GM21619 (cell line): ENCODE measurements around the gene ZNF490.

Source experiments
- ATAC-seq: cut with Tn5 transposase; IDR thresholded peaks from one replicate; pipeline ENCODE4 v1.9.1; 2021; ENCODE audit not compliant: unreplicated experiment

Gene ZNF490

DNA sequence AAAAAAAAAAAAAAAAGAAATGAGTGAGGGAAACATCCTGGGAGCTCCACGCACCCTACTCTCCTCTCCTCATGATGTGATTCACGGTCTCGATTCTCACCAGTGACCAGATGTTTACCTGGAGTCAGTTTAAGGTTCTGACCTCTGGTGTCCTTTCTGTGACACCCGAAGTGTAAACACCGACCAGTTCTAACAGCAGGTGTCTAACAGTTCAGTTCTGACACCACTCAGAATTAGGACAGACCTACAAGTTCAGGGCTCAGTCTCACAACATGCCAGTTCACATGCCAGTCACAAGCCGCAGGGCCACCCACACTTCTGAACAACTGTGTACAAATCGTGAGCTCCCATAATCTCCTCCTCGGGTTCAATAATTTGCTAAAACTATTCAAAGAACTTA is 65.3 kb downstream of the ZNF490 start:
- no peak for ATAC-seq

- no peak for ATAC-seq
Measured at GRCh38 chr19:12544401-12544876, 66.2 kb downstream of the ZNF490 start.

- ATAC-seq: no peak
Measured at GRCh38 chr19:12543855-12544254, 66.8 kb downstream of the ZNF490 start.
